GM12892 (cell line): ENCODE data around the gene TMEM255A.

Experiments
- DNase-seq: peaks from one replicate; pipeline ENCODE4 v3.0.0; 2011; ENCODE audit not compliant: insufficient read length
- FAIRE-seq: peaks from 2 replicates; lab custom pipeline; 2011; peaks lifted over from hg19 to GRCh38; lab: Jason Lieb, UNC
- POLR2A ChIP-seq: IDR thresholded peaks from 2 replicates; pipeline ENCODE4 v1.6.1; 2011; ENCODE audit warnings: low read depth, low read length, control low read depth
- POLR2AphosphoS5 ChIP-seq: IDR thresholded peaks from 2 replicates; pipeline ENCODE4 v1.6.1; 2011; ENCODE audit warnings: low read depth, low read length, control low read depth
- TAF1 ChIP-seq: IDR thresholded peaks from 2 replicates; pipeline ENCODE4 v1.6.1; 2011; ENCODE audit warnings: low read depth, mild to moderate bottlenecking, control low read depth, low read length, borderline replicate concordance

TMEM255A gene

GRCh38 chrX:120224388-120224787, 86.9 kb downstream of the TMEM255A start:
- FAIRE-seq (no peak), DNase-seq (no peak)
- TF ChIP-seq TAF1 = no peak
- TF ChIP-seq POLR2AphosphoS5 = no peak
- TF ChIP-seq POLR2A = no peak

DNA sequence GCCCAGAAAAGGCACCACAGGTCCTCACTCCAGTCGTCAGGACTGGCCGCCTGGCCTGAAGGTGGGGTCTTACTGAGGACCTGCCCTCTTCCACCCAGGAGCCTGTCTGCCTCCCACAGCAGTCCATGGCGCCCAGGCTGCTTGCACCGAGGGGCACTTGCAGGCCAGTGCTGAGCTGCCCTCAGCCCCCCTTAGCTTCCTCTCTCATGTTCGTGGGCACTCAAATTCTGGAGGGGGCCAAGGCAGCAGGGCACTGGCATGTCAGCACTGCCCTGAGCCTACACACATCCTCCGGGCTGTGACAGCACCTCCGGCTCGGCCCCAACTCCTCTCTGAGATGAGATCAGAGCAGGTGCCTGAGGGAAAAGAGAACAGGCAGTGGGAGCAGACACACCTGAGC, 87.9 kb downstream of the TMEM255A start:
- TF ChIP-seq TAF1 (no peak), POLR2AphosphoS5 (no peak), POLR2A (no peak)
- DNase-seq (no peak), FAIRE-seq (no peak)

DNA sequence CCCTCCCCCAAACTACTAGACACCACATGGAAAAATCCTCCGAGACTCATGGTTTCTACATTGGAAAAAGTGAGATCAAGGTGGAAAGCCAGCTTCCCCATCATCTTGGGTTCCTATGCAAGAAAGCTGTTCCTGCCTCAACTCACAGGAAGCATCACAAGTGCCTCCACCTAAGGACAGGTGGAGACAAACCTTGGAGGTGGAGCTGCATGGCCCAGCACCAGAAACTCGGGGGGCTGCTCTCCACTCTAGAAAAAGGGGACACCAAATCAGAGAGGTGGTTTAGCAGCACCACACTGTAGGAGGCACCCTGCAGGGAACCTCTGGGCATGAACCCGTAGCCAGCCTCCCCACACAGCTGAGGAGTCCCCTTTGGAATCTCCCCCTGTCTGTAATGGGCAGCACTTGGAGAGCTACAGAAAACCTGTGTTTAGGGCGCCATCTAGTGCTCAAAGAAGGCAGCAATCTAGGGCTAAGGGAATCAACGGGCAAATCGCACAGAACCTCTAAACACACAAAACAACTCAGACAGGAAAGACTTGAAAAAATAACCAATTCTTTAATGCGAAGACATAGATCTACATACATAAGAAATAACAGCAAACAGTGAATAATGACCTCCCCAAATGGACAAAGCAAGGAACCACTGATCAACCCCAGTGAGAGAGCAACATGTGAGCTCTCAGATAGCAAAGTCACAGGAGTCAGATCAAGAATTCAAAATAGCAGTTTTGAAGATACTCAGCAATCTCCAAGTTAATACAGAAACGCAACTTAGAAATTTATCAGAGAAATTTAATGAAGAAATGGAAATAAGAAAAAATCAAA, 97.6 kb downstream of the TMEM255A start:
- DNase-seq (peak; percentile 31), FAIRE-seq (peak; percentile 95)
- TF ChIP-seq POLR2AphosphoS5 = no peak
- TF ChIP-seq POLR2A = no peak
- no peak for TF ChIP-seq TAF1
